Measurements from ENCODE around the gene IGSF3.

The IGSF3 gene

DNA sequence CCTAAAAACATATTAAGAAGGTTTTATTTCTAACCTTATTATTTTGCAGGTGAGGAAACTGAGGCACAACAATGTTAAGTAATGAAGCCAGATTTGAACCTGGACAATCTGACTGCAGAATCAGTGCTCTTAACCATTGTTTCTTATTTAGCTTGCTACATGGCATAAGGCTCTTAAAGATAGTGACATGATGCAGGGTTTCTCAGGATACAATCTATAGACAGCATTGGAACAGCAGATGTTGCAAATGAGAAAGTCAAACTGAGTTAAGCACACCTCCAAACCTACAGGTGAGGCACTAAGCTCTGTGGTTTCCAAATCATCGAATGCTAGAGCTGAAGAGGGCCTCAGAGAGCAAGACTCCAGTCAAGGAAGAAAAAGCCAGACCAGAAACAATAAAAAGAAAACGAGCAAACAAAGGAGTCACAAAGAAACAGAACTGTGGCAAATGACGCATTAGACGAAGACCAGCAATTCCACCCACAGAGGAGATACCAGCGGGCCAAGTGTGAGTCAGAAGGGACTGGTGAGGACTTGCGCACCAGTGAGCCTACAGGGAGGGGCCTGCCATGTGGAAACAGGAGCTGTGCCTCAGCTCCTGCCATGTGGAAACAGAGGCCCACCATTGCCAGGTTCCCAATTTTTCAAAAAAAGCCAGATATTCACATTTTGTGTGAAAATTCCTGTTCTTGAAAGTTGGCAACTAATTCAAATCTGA lies 111.1 kb downstream of the IGSF3 start:
- DNase-seq (ENCODE audit: low read depth): peak; percentile 12

DNA sequence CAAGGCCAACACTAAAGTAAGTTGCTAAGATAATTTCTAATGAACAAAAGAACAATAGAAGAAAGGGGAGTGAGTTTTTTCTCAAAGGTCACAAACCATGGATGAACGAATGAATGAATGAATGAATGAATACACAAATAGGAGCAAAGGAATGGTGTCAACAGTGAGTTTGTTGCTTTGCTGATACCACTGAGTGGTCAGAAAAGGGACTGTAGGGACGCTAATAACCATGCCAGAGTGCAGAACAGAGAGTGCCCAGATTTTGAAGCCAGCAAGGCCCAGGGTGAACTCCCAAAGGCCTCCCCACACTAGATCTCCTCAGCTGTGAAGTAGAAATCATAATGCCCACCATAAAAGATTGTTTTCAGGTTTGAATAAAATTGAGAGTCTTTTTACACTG lies 112.6 kb downstream of the IGSF3 start:
- DNase-seq (ENCODE audit: low read depth): no peak

DNA sequence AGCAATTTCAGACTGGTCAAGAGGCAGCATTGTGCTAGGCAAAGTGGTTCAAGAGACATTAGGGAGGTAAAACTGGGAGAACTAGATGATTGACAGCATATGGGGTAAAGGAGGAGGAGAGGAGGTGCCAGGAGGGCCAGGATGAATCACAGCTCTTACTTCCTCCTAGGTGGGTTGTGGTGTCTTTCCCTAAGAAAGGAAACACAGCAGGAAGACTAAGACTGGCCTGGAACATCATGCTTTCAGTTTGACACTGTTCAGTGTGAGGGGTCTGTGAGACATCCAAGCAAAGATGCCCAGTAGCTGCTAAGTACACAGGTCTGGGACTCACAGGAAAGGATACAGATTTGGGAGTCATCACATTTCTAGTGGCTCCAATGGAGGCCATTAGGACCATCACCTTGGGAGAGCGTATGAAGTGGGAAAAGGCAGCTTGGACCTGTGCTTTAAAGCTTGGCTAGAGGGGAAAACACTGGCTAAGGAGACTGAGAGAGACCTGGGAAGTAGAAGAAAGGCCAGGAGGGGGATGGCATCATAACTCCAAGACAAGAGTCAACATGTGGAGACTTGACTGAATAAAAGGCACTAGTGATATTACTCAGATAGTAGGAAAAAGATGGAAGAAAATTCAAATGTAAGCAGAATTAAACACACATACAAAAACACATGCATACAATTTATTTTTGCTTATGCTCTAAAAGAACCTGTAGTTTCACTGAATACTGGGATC lies 114.0 kb downstream of the IGSF3 start:
- no peak for DNase-seq (ENCODE audit: low read depth)

DNA sequence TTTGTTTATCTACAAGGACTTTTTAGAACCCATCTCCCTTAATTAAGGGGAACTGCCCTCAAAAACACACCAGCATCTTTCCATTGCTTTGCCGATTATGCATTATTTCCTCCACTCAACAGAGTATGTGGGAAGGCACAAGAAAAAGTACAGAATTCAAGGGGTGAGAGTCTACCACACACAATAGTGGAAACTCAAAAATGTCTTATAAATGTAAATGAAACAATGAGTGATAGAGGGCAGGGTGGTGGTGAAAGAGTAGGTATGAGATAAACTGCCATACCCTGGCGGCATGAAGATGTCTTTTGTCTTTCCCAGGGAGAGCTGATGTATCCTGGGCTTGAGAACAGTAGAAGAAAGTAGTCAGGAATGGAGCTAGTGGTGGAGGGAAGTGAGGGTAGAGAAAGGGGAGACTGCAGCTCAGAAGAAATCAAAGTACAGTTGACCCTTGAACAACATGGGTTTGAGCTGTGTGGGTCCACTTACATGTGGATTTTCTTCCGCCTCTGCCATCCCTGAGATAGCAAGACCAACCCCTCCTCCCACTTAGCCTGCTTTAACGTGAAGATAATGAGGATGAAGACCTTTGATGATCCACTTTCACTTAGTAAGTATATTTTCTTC lies 121.1 kb downstream of the IGSF3 start:
- no peak for DNase-seq (ENCODE audit: low read depth)

DNA sequence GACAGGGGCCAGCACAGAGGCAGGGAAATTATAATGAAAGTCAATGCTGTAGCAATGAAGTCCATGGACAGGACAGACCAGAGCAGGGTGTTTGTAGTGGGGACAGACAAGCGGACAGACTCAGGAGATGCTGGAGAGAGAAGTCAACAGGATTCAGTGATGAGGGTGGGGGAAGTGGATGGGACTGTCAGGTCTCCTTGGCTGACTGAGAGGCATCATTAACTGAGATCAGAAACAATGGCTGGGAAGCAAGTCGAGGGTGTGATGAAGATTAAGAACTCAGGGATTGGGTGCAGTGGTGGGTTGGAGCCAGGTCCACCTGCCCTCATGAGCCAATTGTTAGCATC lies 122.2 kb downstream of the IGSF3 start:
- DNase-seq (ENCODE audit: low read depth): no peak

DNA sequence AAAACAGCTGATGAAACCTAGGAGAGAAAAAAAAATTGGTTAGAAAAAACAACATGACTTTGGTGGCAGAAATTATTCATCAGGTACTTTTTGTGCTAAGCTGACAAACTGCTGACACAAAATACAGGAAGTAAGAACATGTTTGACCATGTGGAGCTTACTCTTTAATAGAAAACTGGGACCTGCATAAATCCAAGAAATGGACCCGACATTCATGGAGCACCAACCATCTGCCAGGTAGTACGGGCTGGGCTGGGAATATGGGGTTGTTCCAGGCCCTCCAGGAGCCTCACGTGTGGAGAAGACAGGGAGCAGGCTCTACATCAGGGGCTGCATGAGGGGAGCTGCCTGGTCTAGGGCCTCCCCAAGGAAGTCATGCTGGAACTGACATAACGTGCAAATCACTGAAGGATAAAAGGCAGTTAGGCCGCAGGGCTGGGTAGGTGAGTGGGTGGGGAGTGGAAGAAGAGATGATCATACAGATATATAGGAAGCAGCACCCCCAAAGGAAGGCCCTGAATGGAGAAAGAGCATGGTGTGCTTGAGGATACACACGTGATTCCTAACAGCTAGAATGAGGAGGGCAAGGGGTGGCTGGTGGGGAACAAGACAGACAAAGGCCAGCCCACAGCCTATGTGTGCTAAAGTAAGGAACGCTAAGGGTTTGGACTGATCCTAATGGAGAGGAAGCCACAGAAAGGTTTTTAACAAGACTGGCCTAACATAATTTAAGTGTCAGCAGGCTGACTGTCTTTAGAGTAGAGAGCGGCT lies 122.8 kb downstream of the IGSF3 start:
- no peak for DNase-seq (ENCODE audit: low read depth)

DNA sequence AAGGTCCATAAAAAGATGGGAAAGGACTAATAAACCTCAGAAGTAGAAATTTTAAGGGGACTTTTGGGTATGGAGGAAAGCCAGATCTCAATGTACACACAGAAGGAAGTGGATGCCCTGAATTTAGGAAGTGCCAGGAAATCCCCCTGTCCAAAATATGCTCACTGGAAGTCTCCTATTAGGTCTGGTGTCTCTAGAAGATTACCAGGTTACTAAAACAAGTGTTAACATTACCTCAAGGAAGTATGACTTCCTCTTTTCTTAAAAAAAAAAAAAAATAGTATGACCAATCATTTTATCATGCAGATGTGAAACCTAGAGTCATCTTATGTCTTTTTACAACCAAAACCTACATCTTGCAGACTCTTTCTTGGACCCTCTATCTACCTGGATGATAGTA lies 127.4 kb downstream of the IGSF3 start:
- no peak for DNase-seq (ENCODE audit: low read depth)

DNA sequence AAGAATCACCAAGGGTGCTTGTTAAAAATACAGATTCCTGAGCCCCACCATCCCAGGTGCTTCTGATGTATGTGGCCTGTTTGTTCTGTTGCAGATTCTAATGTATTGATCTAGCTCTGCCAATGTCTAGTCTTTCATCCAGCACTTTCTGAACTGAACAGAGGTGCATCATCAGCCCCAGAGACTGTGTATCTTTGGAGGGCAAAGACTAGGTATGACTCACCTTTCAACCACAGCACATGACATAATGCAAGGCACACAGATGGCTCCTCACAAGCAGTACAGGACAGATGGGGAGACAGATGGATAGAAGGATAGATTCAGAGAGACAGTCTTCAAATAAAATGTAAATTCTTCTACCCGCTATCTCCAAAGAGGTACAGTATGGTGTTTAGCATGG lies 129.0 kb downstream of the IGSF3 start:
- DNase-seq (ENCODE audit: low read depth): peak; percentile 19

DNA sequence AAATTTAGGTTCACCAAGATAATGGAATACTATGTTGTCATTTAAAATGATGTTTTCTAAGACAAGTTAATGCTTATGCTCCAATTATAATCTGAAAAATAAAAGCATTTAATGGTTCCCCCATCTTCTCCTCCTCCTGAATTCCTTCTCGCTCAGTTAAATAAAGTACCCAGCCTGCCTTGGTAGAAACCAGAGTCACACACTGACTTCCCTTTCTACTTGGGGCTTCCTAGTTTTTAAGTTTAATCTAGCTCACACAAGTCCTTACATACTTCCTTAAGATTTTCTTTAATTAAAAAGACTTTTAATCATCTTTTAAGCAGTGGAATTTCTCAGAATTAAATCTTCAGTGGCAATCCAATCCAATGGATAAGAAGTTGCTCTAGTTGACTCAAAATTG lies 129.6 kb downstream of the IGSF3 start:
- no peak for DNase-seq (ENCODE audit: low read depth)

DNA sequence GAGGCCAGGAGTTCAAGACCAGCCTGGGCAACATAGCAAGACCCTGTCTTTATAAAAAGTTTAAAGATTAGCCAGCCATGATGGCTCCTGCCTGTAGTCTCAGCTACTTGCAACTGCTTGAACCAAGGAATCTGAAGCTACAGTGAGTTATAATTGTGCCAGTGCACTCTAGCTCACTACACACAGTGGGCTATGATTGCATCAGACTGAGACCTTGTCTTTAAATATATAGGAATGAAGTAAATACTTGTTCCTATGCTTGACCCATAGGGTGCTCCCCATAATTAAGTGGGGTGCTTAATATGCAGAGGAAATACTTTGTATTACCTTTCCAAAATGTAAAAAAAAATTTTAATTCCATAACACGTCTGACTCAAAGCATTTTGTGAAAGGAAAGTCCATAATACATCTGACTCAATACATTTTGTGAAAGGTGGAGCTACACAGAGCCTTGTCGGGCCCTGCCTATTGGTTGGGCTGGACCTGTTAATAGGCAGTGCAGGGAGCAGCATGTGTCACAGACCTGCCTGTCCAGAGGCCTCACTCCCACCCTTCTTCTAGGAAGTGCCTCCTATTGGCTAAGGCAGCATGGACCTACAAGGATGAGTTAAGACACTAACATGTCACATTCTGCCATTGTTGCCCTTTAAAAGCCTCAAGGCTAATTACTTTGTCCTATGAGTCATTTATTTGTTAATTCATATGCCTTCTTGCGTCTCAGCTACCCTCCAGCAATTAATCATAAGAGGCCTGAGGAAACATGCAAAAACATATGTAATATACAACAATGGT lies 130.3 kb downstream of the IGSF3 start:
- DNase-seq (ENCODE audit: low read depth): no peak

DNA sequence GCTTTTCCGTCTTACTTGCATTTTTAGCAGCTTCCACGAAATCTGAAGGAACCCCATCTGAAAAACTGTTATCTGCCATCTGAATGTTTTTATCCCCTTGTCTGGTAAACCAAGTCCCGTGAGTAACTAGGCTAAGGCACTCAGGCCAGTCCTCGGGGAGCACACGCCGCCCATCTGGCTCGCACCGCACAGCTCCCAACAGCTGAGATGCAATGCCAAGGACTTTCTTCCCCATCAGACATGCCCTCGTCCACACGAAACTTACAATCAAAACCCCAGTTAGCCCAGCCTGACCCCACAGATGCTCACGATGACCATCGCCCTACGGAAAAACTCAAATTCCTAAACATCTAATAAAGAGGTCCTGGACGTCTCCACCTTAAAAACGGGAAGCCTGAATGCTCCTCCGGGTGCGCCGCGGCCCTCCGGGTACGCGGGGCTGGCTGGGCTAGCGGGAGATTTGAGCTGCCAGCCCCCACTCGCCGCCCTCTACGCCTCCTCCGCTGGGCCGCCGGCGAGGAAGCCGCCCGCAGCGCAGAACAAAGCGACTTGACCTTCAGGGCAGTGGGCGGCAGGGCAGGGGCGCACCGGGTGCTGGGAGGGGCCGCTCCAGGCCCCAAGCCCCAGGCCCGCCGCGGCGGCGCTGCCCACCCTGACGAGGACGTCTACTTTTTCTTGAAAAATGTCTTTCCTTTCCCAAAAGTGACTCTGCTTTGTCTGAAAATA lies 133.4 kb downstream of the IGSF3 start:
- no peak for DNase-seq (ENCODE audit: low read depth)

DNA sequence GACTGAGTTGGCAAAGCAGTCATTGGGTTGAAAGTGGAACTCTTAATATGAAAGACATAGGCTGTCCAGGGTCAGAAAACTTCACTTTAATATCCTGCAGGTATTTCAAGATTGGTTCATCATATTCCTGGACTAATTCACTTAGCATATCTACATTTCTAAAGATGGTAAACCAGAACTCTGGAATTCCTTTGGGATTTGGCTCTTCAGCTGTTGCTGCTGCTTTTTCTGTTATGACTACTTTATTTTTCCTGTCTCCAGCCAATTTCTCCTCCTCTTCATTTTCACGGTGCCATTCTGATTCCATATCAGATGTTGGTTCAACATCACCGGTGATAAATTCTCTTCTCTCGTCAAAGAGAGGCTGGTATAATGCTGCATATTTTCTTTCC lies 134.1 kb downstream of the IGSF3 start:
- DNase-seq (ENCODE audit: low read depth): no peak

DNA sequence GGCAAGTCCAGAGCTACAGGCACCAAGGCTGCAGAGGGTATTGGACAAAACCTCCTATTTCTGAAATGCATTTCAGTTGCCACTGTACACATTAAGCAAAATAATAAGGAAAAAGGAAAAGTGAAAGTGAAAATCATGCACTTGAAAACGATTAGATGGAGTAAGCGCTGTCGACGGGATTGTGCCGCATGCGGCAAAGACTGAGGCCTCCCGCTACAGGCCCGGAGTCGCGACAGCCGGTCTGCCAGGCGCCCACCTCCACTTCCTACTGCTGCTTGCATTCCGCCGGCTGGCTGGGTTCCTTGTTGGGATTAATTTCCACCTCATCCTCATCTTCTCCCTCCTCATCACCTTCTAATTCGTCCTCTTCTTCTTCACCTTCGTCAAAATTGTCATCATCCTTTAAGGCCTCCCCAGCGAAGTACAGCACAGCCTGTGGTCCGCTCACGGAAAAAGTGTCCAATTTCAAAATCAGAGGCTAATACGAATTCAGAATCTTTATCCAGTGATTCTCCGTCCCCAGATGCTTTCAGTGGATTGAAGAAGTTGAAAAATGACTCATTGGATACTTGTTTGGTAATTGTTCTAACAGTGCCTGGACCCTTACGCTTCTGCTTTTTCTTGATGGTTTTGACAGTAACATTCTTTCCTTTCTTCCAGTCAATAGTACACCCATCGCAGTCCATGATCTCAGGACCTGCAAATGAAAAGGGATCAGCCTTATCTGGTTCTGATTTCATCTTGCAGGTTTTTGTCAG lies 134.7 kb downstream of the IGSF3 start:
- DNase-seq (ENCODE audit: low read depth): no peak

DNA sequence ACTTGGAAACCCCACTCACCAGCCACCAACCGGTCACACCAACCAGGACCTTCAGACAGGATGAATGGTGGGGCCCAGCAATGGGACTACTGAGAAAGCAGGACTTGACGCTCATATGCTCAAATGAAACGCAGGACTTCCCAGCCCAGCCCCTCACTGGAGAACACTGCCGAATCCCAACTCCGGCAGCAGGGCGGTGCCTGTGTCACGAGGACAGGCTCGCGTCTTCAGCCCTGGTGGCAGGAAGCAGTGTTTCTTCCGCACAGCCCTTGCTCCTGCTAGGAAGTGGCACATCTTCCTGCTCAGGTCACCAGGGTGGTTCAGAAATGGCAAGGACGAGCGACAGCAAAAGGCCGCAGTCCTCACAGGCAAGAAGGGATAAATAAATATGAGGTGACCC lies 135.6 kb downstream of the IGSF3 start:
- no peak for DNase-seq (ENCODE audit: low read depth)

DNA sequence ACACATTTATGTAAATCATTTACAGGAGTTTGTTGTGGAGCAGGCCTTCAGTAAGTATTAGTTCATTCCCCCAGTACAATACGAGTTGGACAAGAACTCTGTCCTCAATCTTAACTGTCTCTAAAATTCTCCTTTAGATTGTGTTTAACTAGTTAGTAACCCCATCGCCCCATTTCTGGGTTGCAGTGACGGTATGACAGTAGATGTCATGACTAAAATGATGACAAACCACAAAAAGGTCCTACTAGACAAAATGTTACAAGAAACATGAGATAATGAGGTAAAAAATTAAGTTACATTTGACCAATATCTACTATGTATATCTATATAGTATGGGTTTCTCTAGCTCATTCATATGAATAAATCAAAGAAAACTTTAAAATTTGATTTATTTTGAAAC lies 137.9 kb downstream of the IGSF3 start:
- no peak for DNase-seq (ENCODE audit: low read depth)

DNA sequence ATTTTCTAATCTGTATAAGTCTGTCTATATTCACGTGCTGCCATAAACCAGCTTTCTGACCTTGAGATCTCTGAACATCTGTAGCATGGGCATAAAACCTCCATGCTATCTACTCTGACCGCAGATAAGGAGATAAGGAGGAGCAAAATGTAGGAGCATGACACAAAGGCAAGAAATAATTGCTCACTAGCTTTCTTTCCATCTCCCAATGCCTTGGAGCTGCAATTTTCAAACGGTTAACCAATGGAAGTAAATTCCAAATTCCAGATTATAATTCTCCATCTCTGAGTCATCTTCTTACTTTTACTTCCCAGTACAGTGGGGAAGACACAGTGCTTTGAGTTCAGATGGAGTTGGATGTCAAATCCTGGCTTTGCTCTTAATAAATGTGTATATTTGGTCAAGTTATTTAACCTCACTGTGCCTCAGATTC lies 138.3 kb downstream of the IGSF3 start:
- DNase-seq (ENCODE audit: low read depth): peak; percentile 62

DNA sequence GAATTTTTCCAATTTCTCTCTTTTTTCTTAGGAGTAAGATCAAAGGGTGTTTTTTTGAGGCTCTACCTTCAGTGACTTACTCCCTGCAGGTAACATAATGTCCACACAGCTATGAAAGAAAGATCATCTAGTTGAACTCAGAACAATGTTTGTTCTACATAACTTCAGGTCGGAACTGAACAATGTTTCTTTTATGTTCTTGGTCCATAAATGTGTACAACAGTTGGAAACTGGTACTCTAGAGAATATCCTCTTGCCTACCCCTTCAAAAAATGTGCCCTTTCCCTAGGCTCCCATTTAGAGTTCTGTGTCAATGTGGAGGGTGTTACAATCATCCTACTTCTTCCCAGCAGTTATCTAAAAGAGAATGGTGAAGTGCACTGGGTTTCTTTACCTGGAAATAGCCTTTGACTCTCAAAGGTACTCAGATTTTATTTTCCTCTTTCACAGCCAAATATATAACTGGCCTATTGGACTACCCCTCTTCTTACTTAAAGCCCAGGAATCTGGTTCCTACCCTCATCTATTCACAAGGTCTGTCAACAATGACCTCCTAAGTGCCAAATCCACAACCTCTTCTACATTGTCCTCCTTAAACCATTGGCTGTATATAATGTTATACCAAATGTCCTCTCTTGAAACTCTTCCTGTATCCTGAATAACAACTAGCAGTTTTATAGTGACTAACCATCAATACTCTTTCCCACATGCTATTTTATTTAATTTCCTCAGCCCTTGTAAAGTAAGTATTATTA lies 139.0 kb downstream of the IGSF3 start:
- no peak for DNase-seq (ENCODE audit: low read depth)

DNA sequence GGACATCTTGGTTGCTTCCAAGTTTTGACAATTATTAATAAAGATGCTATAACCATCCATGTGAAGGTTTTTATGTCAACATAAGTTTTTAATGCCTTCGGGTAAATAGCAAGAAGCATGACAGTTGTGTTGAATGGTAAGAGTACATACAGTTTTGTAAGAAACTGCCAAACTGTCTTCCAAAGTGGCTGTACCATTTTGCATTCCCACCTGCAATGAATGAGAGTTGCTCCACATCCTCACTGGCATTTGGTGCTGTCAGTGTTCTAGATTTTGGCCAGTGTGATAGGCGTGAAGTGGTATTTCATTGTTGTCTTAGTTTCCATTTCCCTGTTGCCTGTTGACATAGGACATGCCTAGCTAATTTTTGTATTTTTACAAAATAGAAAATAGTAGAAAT lies 142.1 kb downstream of the IGSF3 start:
- DNase-seq (ENCODE audit: low read depth): no peak
